AG04450 (cell line): ENCODE measurements around the gene PLEKHN1. TPM values are rescaled to one million over a fixed set of nuclear protein-coding genes. Genes with fewer than 3 reads are reported as not detected.

Experiments
- CTCF ChIA-PET: fragments of 300-600, 350-600 bp; formaldehyde crosslinking; extraction: SDS; loops from one replicate; lab custom pipeline; 2022; ENCODE audit warnings: antibody characterized with exemption, inconsistent platforms; lab: Charles Lee
- POLR2A ChIA-PET: fragments of 350-600 bp; formaldehyde crosslinking; extraction: SDS; loops from one replicate; lab custom pipeline; 2021; ENCODE audit warnings: antibody characterized with exemption, inconsistent platforms; lab: Yijun Ruan, JAX
- DNase-seq: peaks from one replicate; pipeline ENCODE4 v3.0.0-alpha.2; 2011; ENCODE audit warnings: low read depth, low spot score
- H3K27ac ChIP-seq: one replicate; pipeline ENCODE4 v1.5.1; 2012; ENCODE audit warnings: low read depth, low read length, control low read depth
- H3K27me3 ChIP-seq: one replicate; pipeline ENCODE4 v1.6.0; 2012; ENCODE audit warnings: low read length; ENCODE audit not compliant: control insufficient read depth, insufficient read depth
- H3K4me3 ChIP-seq: 2 replicates; pipeline ENCODE4 v1.5.1; 2011; ENCODE audit warnings: mild to moderate bottlenecking, low read depth, low read length, control low read depth
- H3K9me3 ChIP-seq: 2 replicates; pipeline ENCODE4 v1.5.1; 2012; ENCODE audit warnings: low read length; ENCODE audit not compliant: control insufficient read depth, insufficient read depth
- CTCF ChIP-seq: IDR thresholded peaks from 2 replicates; pipeline ENCODE4 v1.5.1; 2011; ENCODE audit warnings: low read depth, low read length, control low read depth, inconsistent platforms
- polyA plus RNA-seq: library from polyadenylated mRNA; depleted of rRNA; stranded (reverse); fragments of >200 nt; gene quantifications from 2 replicates; pipeline ENCODE4 v1.2.3, GENCODE V29; 2011

PLEKHN1 gene
- polyA plus RNA-seq, 1 experiment, result 0.15 TPM

GRCh38 chr1:929712-930632 lies 36.3 kb upstream of the PLEKHN1 start:
- POLR2A ChIA-PET, result no interaction called here

DNA sequence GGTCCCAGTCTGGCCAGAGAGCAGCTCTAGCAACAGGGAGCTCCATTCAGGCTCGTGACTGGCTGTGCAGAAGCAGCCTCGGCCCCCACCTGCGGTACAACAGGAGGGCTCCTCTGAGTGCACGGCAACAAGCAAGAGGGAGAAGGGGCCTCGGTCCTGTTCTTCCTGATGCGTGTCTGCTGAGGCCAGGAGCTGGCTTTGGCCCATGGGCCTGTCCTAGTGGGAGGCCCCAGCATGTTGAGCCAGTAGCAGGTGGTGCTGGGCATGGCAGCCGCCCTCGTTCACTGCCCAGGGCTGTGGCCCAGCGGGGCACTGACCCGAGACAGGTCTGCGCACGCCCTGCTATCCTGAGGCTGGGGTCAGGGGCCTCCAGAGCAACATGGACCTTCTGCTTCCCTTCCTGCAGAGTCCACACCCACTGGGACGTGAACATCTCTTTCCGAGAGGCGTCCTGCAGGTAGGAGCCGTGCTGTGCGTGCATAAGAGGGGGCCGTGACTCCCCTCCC lies 35.6 kb upstream of the PLEKHN1 start:
- no peak overlapping the region for H3K4me3 ChIP-seq
- H3K27me3 ChIP-seq, result peaks cover 5% of the 10 kb centered on the region
- TF ChIP-seq CTCF, result no peak
- DNase-seq, result no peak
- no peaks in the 10 kb centered on the region; the same call in 1 of the 2 replicates for H3K9me3 ChIP-seq
- no peak overlapping the region for H3K27ac ChIP-seq
- POLR2A ChIA-PET, result no interaction called here
- CTCF ChIA-PET, result interaction anchor here (1.1 kb wide), 1 partner anchor 25 kb away, joined by 3 read pairs; no protein-coding TSS in a partner anchor

More at GRCh38 chr1:929712-930632, 36.3 kb upstream of the PLEKHN1 start:
- no peaks in the 10 kb centered on the region; the same call in 1 of the 2 replicates for H3K9me3 ChIP-seq
- H3K4me3 ChIP-seq, result no peak overlapping the region
- H3K27ac ChIP-seq, result no peak overlapping the region
- no peak for TF ChIP-seq CTCF
- peaks cover 4% of the 10 kb centered on the region for H3K27me3 ChIP-seq
- CTCF ChIA-PET, result interaction anchor here (1.1 kb wide), 1 partner anchor 25 kb away, joined by 3 read pairs; no protein-coding TSS in a partner anchor
- DNase-seq, result no peak

DNA sequence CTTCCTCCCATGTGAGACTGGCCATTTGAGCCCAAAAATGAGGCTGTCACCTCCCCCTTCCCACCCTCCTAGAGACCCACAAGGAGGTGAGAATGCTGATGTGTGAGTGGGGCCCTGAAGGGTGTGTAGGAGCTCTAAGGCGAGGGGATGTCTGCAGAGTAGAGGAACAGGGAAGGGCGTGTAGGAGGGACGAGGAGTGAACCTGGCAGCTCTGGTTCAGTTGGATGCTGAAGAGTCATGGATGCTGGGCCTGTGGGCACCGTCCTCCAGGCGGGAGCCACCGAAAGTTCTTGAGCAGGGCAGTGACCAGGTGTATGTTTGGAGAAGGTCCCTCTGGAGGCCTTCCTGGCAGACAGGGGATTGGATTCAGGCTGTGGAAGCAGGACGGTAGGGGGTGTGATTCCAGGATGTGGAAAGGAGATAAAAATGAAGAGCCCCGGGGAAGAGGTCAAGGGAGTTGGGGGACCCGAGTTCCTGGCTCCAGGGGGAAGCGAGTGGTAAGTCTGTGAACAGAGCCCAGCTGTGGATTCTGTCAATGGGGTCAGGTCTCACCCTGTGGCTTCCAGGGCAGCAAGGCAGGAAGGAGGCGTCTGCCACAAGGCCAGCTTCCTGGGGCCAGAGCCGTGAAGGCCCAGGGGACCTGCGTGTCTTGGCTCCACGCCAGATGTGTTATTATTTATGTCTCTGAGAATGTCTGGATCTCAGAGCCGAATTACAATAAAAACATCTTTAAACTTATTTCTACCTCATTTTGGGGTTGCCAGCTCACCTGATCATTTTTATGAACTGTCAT lies 34.7 kb upstream of the PLEKHN1 start:
- Histone ChIP-seq H3K27me3 (peaks cover 4% of the 10 kb centered on the region), H3K27ac (no peak overlapping the region), H3K4me3 (no peak overlapping the region), H3K9me3 (no peaks in the 10 kb centered on the region; the same call in 1 of the 2 replicates)
- CTCF ChIA-PET, result no interaction called here
- DNase-seq, result no peak
- POLR2A ChIA-PET, result no interaction called here
- no peak for TF ChIP-seq CTCF

DNA sequence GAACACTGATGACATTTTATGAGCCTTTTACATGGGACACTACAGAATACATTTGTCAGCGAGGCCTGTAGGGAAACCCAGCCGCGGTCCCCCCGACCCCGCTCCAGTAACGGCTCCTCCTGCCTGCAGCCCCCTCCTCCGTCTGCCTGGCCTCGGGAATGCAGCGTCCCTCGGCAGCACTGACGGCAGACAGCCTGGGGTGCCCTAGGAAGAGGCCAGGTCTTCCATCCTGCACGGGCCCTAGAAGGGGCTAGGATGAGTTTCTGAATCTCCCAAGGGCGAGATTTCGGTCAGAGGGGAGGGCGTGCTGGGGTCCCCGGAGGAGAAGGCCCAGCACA lies 34.1 kb upstream of the PLEKHN1 start:
- ChIA-PET POLR2A (no interaction called here), CTCF (no interaction called here)
- Histone ChIP-seq H3K9me3 (no peaks in the 10 kb centered on the region; the same call in 1 of the 2 replicates), H3K4me3 (no peak overlapping the region), H3K27me3 (peaks cover 4% of the 10 kb centered on the region), H3K27ac (no peak overlapping the region)
- no peak for DNase-seq
- TF ChIP-seq CTCF, result no peak
